ENCODE measurements around the gene G0S2. TPM values are rescaled to one million over a fixed set of nuclear protein-coding genes. Genes with fewer than 3 reads are reported as not detected.

The G0S2 gene
- polyA plus RNA-seq, 2 of the 4 experiments (the other 2 are of a cell fraction), result 1.1 to 3.0 TPM

DNA sequence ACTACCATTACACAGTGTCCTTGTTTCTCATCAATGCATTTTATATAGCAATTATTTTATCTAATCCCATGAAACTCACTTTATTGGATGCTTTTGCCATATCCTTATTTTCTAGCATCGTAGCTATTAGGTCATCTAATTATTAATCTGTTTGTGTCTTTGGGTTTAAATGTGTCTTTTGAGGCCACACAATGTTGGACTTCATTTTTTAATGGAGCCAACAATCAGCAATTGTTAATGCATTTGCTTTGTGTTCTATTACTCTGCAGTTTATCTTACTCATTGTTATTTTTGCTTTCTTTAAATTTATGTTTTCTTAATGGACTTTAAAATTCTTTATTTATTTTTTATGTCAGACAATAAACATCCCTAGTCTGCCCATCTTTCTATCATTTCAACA is 27.6 kb downstream of the G0S2 start:
- Histone ChIP-seq H3K4me3 (no peak overlapping the region), H3K27ac (no peak overlapping the region), H3K4me1 (no peaks in the 10 kb centered on the region), H3K4me2 (no peak overlapping the region), H3K9me3 (no peaks in the 10 kb centered on the region)
- ATAC-seq (no peak), FAIRE-seq (no peak), DNase-seq (ENCODE audit: low read depth in 1 of 2, low spot score in 1 of 2) (no peak)
- no peak for TF ChIP-seq SREBF2 (IDR thresholded peaks at IDR 0.05)
- TF ChIP-seq, protein P1, sequence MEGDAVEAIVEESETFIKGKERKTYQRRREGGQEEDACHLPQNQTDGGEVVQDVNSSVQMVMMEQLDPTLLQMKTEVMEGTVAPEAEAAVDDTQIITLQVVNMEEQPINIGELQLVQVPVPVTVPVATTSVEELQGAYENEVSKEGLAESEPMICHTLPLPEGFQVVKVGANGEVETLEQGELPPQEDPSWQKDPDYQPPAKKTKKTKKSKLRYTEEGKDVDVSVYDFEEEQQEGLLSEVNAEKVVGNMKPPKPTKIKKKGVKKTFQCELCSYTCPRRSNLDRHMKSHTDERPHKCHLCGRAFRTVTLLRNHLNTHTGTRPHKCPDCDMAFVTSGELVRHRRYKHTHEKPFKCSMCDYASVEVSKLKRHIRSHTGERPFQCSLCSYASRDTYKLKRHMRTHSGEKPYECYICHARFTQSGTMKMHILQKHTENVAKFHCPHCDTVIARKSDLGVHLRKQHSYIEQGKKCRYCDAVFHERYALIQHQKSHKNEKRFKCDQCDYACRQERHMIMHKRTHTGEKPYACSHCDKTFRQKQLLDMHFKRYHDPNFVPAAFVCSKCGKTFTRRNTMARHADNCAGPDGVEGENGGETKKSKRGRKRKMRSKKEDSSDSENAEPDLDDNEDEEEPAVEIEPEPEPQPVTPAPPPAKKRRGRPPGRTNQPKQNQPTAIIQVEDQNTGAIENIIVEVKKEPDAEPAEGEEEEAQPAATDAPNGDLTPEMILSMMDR (IDR thresholded peaks at IDR 0.05), result no peak
- TF ChIP-seq ZC3H11A (IDR thresholded peaks at IDR 0.05), result no peak
- TF ChIP-seq RAD21 (conservative IDR thresholded peaks at IDR 0.05 in 1 of 2, IDR thresholded peaks at IDR 0.05 in 1 of 2), result no peak
- TF ChIP-seq ZFP36 (IDR thresholded peaks at IDR 0.05; ENCODE audit: borderline replicate concordance, partially characterized antibody), result no peak
- TF ChIP-seq RCOR1 (IDR thresholded peaks at IDR 0.05; ENCODE audit: low read depth, low read length), result no peak
- TF ChIP-seq EHMT2 (IDR thresholded peaks at IDR 0.05; ENCODE audit: low read depth), result no peak
- TF ChIP-seq ZNF302 (CRISPR knock-in tag; IDR thresholded peaks at IDR 0.05), result no peak
- no peak for TF ChIP-seq BCL3 (IDR thresholded peaks at IDR 0.05)
- TF ChIP-seq, protein P2, sequence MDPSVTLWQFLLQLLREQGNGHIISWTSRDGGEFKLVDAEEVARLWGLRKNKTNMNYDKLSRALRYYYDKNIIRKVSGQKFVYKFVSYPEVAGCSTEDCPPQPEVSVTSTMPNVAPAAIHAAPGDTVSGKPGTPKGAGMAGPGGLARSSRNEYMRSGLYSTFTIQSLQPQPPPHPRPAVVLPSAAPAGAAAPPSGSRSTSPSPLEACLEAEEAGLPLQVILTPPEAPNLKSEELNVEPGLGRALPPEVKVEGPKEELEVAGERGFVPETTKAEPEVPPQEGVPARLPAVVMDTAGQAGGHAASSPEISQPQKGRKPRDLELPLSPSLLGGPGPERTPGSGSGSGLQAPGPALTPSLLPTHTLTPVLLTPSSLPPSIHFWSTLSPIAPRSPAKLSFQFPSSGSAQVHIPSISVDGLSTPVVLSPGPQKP (IDR thresholded peaks at IDR 0.05; ENCODE audit: low read depth, low read length), result no peak
- TF ChIP-seq HOXB5 (CRISPR knock-in tag; IDR thresholded peaks at IDR 0.05), result no peak
- TF ChIP-seq GATA3 (IDR thresholded peaks at IDR 0.05; ENCODE audit: borderline replicate concordance), result no peak
- TF ChIP-seq MAZ (IDR thresholded peaks at IDR 0.05; ENCODE audit: borderline replicate concordance, low read depth, low read length), result no peak
- TF ChIP-seq SMC3 (IDR thresholded peaks at IDR 0.05), result no peak
- TF ChIP-seq RNF2 (IDR thresholded peaks at IDR 0.05; ENCODE audit: borderline replicate concordance, low read depth), result no peak
- no peak for TF ChIP-seq MAFK (IDR thresholded peaks at IDR 0.05; ENCODE audit: partially characterized antibody)
- ChIA-PET POLR2A (no interaction called here), CTCF (interaction anchor here (0.5 to 1.3 kb wide), 3 partner anchors 126 to 1906 kb away, joined by 3 read pairs; no protein-coding TSS in a partner anchor)
- WGBS (ENCODE audit: missing lambda C conversion rate), result 8% methylated on average over 1 of the region's 1 CpG

DNA sequence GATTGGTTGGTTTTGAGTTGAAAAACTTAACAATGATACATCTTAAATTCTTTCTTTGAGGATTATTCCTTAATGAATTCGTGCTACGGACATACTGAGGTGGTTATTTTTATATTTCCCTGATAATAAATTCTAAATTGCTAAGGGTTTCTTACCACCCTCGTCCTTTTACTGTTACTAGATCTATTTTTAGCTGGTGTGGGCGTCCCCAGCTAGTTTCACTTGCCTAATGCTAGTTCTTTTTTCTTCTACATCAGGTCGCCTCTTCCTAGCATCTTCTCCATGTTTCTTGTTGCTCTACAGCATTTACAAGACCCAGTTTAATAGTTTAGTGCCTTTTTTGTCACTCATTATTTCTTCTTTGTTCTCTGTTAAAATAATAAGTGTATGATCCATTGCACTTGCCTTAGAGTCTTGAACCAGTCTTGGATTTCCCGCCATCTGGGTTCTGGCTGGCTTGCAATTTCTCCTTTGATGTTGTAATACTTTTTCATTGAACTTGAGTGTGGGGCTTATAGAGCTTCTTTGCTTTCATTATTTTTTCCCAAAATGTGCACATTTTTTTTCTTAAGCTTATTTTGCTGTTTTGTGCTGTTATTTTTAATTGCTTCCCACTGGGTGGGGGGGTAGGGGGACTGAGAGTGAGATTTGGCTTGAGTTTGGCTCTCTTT is 28.8 kb downstream of the G0S2 start:
- Histone ChIP-seq H3K27ac (no peak overlapping the region), H3K4me3 (no peak overlapping the region), H3K9me3 (no peaks in the 10 kb centered on the region), H3K4me1 (no peaks in the 10 kb centered on the region), H3K4me2 (no peak overlapping the region)
- TF ChIP-seq ATOH8 (CRISPR knock-in tag; IDR thresholded peaks at IDR 0.05; ENCODE audit: low read depth) (no peak), NR3C1 (IDR thresholded peaks at IDR 0.05) (no peak), TP53 (CRISPR knock-in tag; IDR thresholded peaks at IDR 0.05) (no peak), BHLHE40 (IDR thresholded peaks at IDR 0.05; ENCODE audit: low read depth, low read length) (no peak), MYC (IDR thresholded peaks at IDR 0.05; ENCODE audit: borderline replicate concordance, low read length) (no peak), JUNB (IDR thresholded peaks at IDR 0.05) (no peak), HDAC2 (IDR thresholded peaks at IDR 0.05) (no peak), CEBPB (IDR thresholded peaks at IDR 0.05) (no peak), CHD4 (IDR thresholded peaks at IDR 0.05; ENCODE audit: borderline replicate concordance) (no peak), PHF8 (IDR thresholded peaks at IDR 0.05; ENCODE audit: borderline replicate concordance, low read depth) (no peak), HOXB5 (CRISPR knock-in tag; IDR thresholded peaks at IDR 0.05) (no peak), CBX8 (IDR thresholded peaks at IDR 0.05) (no peak)
- TF ChIP-seq, protein P3, sequence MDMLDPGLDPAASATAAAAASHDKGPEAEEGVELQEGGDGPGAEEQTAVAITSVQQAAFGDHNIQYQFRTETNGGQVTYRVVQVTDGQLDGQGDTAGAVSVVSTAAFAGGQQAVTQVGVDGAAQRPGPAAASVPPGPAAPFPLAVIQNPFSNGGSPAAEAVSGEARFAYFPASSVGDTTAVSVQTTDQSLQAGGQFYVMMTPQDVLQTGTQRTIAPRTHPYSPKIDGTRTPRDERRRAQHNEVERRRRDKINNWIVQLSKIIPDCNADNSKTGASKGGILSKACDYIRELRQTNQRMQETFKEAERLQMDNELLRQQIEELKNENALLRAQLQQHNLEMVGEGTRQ (IDR thresholded peaks at IDR 0.05), result no peak
- TF ChIP-seq, protein P2 (IDR thresholded peaks at IDR 0.05; ENCODE audit: low read depth, low read length), result no peak
- ChIA-PET CTCF (interaction anchor here (1.2 to 1.7 kb wide), 2 partner anchors 11 to 138 kb away, joined by 3 to 5 read pairs; no protein-coding TSS in a partner anchor), POLR2A (no interaction called here)
- no peak for ATAC-seq
- 41% methylated on average over 6 of the region's 6 CpGs for whole genome bisulfite sequencing (ENCODE audit: missing lambda C conversion rate)
- no peak for FAIRE-seq
- DNase-seq (ENCODE audit: low read depth in 1 of 2, low spot score in 1 of 2), result no peak

Data from A549 (cell line).